Loucy (cell line): ENCODE data around the gene RAI14.

Experiments
- CTCF ChIP-seq: fragments of 200-600 bp; sonication (generic); conservative IDR thresholded peaks from 2 replicates; pipeline ENCODE4 v1.5.1; 2014; ENCODE audit warnings: mild to moderate bottlenecking, antibody characterized with exemption, low read length
- EZH2phosphoT487 ChIP-seq: fragments of 200-600 bp; IDR thresholded peaks from 2 replicates; pipeline ENCODE4 v1.6.1; 2018; ENCODE audit warnings: antibody characterized with exemption, mild to moderate bottlenecking, moderate library complexity, borderline replicate concordance

GRCh38 chr5:34716986-34717385 is 60.9 kb downstream of the RAI14 start:
- TF ChIP-seq CTCF: no peak
- TF ChIP-seq EZH2phosphoT487: no peak
